Neural crest cell (in vitro differentiated cells): ENCODE results near the gene MYH6. TPM values are rescaled to one million over a fixed set of nuclear protein-coding genes. Genes with fewer than 3 reads are reported as not detected.
"Not testable (repeated sequence)": the region's sequence is repeated elsewhere in the genome, so short reads cannot be mapped to it uniquely, and the experiment has no call there.

Source experiments
- DNase-seq: peaks from one replicate; pipeline ENCODE4 v3.0.0; 2021; ENCODE audit warnings: low read depth, mixed read lengths, low spot score
- H3K27ac Mint-ChIP-seq: one replicate; pipeline ENCODE4 v1.8.0; 2021; ENCODE audit warnings: mild to moderate bottlenecking, mixed read lengths; ENCODE audit not compliant: unreplicated experiment
- H3K27me3 Mint-ChIP-seq: 2 replicates; pipeline ENCODE4 v1.8.0; 2021; ENCODE audit warnings: low read depth, mild to moderate bottlenecking, mixed read lengths
- H3K36me3 Mint-ChIP-seq: 2 replicates; pipeline ENCODE4 v1.8.0; 2021; ENCODE audit warnings: low read depth, mild to moderate bottlenecking, mixed read lengths
- H3K4me1 Mint-ChIP-seq: 2 replicates; pipeline ENCODE4 v1.8.0; 2021; ENCODE audit warnings: mixed read lengths
- H3K4me3 Mint-ChIP-seq: one replicate; pipeline ENCODE4 v1.8.0; 2021; ENCODE audit warnings: mild to moderate bottlenecking, mixed read lengths
- H3K9me3 Mint-ChIP-seq: 2 replicates; pipeline ENCODE4 v1.8.0; 2021; ENCODE audit warnings: mixed read lengths
- CTCF ChIP-seq: fragments of 200-600 bp; sonication (generic); conservative IDR thresholded peaks from 2 replicates; pipeline ENCODE4 v1.5.0; 2021; ENCODE audit warnings: antibody characterized with exemption, mild to moderate bottlenecking
- long read RNA-seq: library from polyadenylated mRNA; unstranded; transcript quantifications from one replicate; pipeline ENCODE4 v2.0.0, GENCODE V29; 2020
- total RNA-seq: library from RNA; stranded (reverse); gene quantifications from 2 replicates; pipeline ENCODE4 v1.2.1, GENCODE V29; 2021

MYH6 gene
- not detected in 2 replicates for total RNA-seq
- long read RNA-seq = 0 reads

GRCh38 chr14:23407516-23408306 is at the start of gene MYH6:
Gene MYH6 (minus strand): TSS chr14:23408273. CDS start chr14:23407223, 1,050 bp downstream.
- no peaks in the 10 kb centered on the region for H3K9me3 Mint-ChIP-seq
- H3K4me3 Mint-ChIP-seq = no peak within 1 kb of the TSS
- H3K4me1 Mint-ChIP-seq = peaks cover 4% of the 10 kb centered on the region
- DNase-seq = no peak
- H3K36me3 Mint-ChIP-seq = no peaks in the 10 kb centered on the region
- no peak for TF ChIP-seq CTCF
- H3K27ac Mint-ChIP-seq = no peak within 1 kb of the TSS
- H3K27me3 Mint-ChIP-seq = peaks cover 25% of the 10 kb centered on the region

GRCh38 chr14:23456883-23457586 is 49.0 kb upstream of the MYH6 start:
- H3K9me3 Mint-ChIP-seq, H3K27ac Mint-ChIP-seq, H3K4me3 Mint-ChIP-seq, H3K4me1 Mint-ChIP-seq, DNase-seq, H3K36me3 Mint-ChIP-seq: not testable (repeated sequence)
- TF ChIP-seq CTCF = peak; percentile 36
- peaks cover 34% of the 10 kb centered on the region for H3K27me3 Mint-ChIP-seq

- Mint-ChIP-seq H3K27me3 (peaks cover 30% of the 10 kb centered on the region), H3K9me3 (no peaks in the 10 kb centered on the region), H3K27ac (peak overlapping the region; percentile 54), H3K4me1 (peaks cover 6% of the 10 kb centered on the region), H3K4me3 (no peak overlapping the region), H3K36me3 (no peaks in the 10 kb centered on the region)
- no peak for TF ChIP-seq CTCF
- DNase-seq = no peak
These were observed 46.4 kb upstream of the MYH6 start for GRCh38 chr14:23454445-23454856.

- no peaks in the 10 kb centered on the region for H3K36me3 Mint-ChIP-seq
- H3K4me1 Mint-ChIP-seq = peaks cover 6% of the 10 kb centered on the region
- no peak overlapping the region for H3K4me3 Mint-ChIP-seq
- H3K9me3 Mint-ChIP-seq = no peaks in the 10 kb centered on the region
- H3K27ac Mint-ChIP-seq = no peak overlapping the region
- peaks cover 24% of the 10 kb centered on the region for H3K27me3 Mint-ChIP-seq
- TF ChIP-seq CTCF = no peak
- no peak for DNase-seq
These were observed 44.2 kb upstream of the MYH6 start for GRCh38 chr14:23452237-23452636.

GRCh38 chr14:23450379-23450778 is 42.3 kb upstream of the MYH6 start:
- no peak for DNase-seq
- Mint-ChIP-seq H3K27me3 (peaks cover 24% of the 10 kb centered on the region), H3K4me3 (no peak overlapping the region), H3K36me3 (no peaks in the 10 kb centered on the region), H3K9me3 (no peaks in the 10 kb centered on the region), H3K27ac (no peak overlapping the region), H3K4me1 (peaks cover 6% of the 10 kb centered on the region)
- TF ChIP-seq CTCF = no peak
